Gastroesophageal sphincter (tissue), 4 donors: Measurements from ENCODE around the gene SGMS1. TPM values are rescaled to one million over a fixed set of nuclear protein-coding genes. Genes with fewer than 3 reads are reported as not detected.

Experiments
- ATAC-seq: fragments of 150-250 bp; one replicate; pipeline ENCODE4 v1.9.1; 2016; ENCODE audit warnings: mild to moderate bottlenecking, moderate library complexity
- H3K27ac ChIP-seq, 4 donors: fragments of 200-600 bp; sonication (generic) in 3 of 4; 1 replicate in 3 of 4; 2 replicates in 1 of 4; pipeline ENCODE4 v1.5.1; 2016 to 2019
- H3K27me3 ChIP-seq: fragments of 200-600 bp; sonication (generic); one replicate; pipeline ENCODE4 v1.5.1; 2019
- H3K36me3 ChIP-seq, 2 donors: fragments of 200-600 bp; sonication (generic); one replicate each; pipeline ENCODE4 v1.5.1; 2019; ENCODE audit warnings: control low read depth in 1 of 2
- H3K4me1 ChIP-seq, 3 donors: fragments of 200-600 bp; sonication (generic); 1 replicate in 2 of 3; 2 replicates in 1 of 3; pipeline ENCODE4 v1.5.1; 2016 to 2019; ENCODE audit warnings: control low read depth in 2 of 3
- H3K4me3 ChIP-seq, 2 donors: fragments of 200-600 bp; sonication (generic); one replicate each; pipeline ENCODE4 v1.5.1; 2019; ENCODE audit warnings: mild to moderate bottlenecking in 1 of 2, moderate library complexity in 1 of 2
- H3K9me3 ChIP-seq, 3 donors: fragments of 200-600 bp; sonication (generic); one replicate each; pipeline ENCODE4 v1.5.1; 2017 to 2019; ENCODE audit warnings: control low read depth in 2 of 3
- EP300 ChIP-seq: sonication (generic); formaldehyde crosslinking; IDR thresholded peaks from one replicate; pipeline ENCODE4 v1.6.1; 2017; ENCODE audit warnings: antibody characterized with exemption, mild to moderate bottlenecking
- POLR2A ChIP-seq, 2 donors: fragments of 450-650 bp; IDR thresholded peaks; one replicate each; pipeline ENCODE4 v1.6.1; 2017; ENCODE audit warnings: antibody characterized with exemption in 2 of 2, mild to moderate bottlenecking in 2 of 2, moderate library complexity in 1 of 2
- POLR2AphosphoS5 ChIP-seq: sonication (generic); formaldehyde crosslinking; IDR thresholded peaks from one replicate; pipeline ENCODE4 v1.6.1; 2017; ENCODE audit warnings: antibody characterized with exemption
- WGBS, 2 donors: methylation state at CpG; one replicate each; pipeline ENCODE4 v1.1.5; 2018; ENCODE audit warnings: low coverage in 1 of 2; 5-methylcytosine and 5-hydroxymethylcytosine counted together
- total RNA-seq, 4 donors: library from RNA; depleted of rRNA; stranded (reverse); fragments of >200 nt; gene quantifications; one replicate each; pipeline ENCODE4 v1.1.0, GENCODE V29; 2016
- TF ChIP-seq, protein P1 (sequence below), 4 experiments: fragments of 200-600 bp in 2 of 4; fragments of 450-650 bp in 2 of 4; sonication (generic) in 1 of 4; IDR thresholded peaks; one replicate each; pipeline ENCODE4 v1.5.1; 2017 to 2019; ENCODE audit warnings: antibody characterized with exemption in 4 of 4, mild to moderate bottlenecking in 2 of 4, moderate library complexity in 2 of 4

The SGMS1 gene
- total RNA-seq, 4 donors from 2014 or later = 57.7 to 116 (median 66.1) TPM

DNA sequence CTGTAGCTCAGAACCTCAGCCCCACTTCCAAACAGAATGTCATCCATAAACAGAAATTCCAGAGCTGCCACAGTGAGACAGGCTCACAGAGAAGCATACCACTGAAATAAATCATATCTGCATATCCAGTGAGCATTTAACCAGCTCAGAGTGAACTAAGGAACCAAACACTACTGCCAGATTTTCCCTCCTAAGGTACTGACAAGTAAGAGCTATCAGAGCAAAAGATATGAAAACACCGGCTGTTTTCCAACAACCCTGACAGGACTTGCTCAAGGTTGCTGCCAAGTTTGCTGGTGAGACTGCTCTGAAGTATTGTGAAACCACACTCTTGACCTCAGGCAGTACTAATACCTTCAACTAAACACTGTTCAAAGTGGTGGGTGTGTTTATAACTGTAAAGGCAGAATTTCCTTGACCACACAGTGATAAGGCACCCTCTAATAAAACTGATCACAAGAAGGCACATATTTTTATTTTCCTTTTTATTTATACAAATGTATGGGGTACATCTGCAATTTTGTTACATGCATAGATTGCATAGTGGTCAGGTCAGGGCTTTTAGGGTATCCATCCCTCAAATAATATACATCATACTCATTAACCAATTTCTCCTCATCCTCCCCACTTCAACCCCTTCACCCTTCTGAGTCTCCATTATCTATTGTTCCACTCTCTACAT, 18.3 kb downstream of the SGMS1 start:
- 13 to 50% methylated on average over 1 of the region's 1 CpG for WGBS, 2 donors
- no peak for TF ChIP-seq POLR2A (IDR thresholded peaks at IDR 0.05)
- TF ChIP-seq, protein P1, sequence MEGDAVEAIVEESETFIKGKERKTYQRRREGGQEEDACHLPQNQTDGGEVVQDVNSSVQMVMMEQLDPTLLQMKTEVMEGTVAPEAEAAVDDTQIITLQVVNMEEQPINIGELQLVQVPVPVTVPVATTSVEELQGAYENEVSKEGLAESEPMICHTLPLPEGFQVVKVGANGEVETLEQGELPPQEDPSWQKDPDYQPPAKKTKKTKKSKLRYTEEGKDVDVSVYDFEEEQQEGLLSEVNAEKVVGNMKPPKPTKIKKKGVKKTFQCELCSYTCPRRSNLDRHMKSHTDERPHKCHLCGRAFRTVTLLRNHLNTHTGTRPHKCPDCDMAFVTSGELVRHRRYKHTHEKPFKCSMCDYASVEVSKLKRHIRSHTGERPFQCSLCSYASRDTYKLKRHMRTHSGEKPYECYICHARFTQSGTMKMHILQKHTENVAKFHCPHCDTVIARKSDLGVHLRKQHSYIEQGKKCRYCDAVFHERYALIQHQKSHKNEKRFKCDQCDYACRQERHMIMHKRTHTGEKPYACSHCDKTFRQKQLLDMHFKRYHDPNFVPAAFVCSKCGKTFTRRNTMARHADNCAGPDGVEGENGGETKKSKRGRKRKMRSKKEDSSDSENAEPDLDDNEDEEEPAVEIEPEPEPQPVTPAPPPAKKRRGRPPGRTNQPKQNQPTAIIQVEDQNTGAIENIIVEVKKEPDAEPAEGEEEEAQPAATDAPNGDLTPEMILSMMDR (IDR thresholded peaks at IDR 0.05) = no peak
- TF ChIP-seq EP300 = no peak
- TF ChIP-seq POLR2AphosphoS5 = peak; percentile 90
- Histone ChIP-seq H3K4me3 (no peak overlapping the region), H3K36me3 (no peaks in the 10 kb centered on the region), H3K27ac (peak overlapping the region in 3 of 4 donors; percentile 51 to 71 (median 66)), H3K4me1 (peaks cover 31 to 86% (median 47%) of the 10 kb centered on the region in 3 donors), H3K9me3 (no peaks in the 10 kb centered on the region), H3K27me3 (no peaks in the 10 kb centered on the region)
- peak; percentile 90 for ATAC-seq

DNA sequence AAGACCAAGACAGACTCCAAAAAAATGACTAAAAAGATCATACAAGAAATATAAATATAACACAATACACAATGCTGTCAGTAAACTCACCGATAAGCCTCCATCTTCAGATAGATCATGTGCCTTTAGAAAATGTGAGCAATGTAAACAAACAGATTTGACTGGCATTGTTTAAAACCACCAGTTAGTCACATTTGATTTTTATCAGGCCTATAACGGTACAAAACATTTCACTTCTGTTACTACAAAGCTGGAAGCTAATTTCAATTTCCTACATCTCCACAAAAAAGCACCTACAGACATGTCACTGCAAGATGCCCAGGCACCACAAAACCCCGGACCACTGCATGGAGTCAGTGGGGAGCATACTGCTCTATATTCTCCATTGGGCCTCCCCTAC, 18.9 kb downstream of the SGMS1 start:
- 12 to 19% methylated on average over 3 of the region's 3 CpGs for whole genome bisulfite sequencing, 2 donors
- Histone ChIP-seq H3K27ac (peak overlapping the region in 3 of 4 donors; percentile 51 to 71 (median 66)), H3K4me1 (peaks cover 31 to 86% (median 41%) of the 10 kb centered on the region in 3 donors), H3K36me3 (no peaks in the 10 kb centered on the region), H3K9me3 (no peaks in the 10 kb centered on the region), H3K27me3 (no peaks in the 10 kb centered on the region), H3K4me3 (no peak overlapping the region)
- TF ChIP-seq EP300 (no peak), POLR2AphosphoS5 (no peak), POLR2A (IDR thresholded peaks at IDR 0.05) (no peak)
- TF ChIP-seq, protein P1 (IDR thresholded peaks at IDR 0.05) = no peak
- no peak for ATAC-seq

DNA sequence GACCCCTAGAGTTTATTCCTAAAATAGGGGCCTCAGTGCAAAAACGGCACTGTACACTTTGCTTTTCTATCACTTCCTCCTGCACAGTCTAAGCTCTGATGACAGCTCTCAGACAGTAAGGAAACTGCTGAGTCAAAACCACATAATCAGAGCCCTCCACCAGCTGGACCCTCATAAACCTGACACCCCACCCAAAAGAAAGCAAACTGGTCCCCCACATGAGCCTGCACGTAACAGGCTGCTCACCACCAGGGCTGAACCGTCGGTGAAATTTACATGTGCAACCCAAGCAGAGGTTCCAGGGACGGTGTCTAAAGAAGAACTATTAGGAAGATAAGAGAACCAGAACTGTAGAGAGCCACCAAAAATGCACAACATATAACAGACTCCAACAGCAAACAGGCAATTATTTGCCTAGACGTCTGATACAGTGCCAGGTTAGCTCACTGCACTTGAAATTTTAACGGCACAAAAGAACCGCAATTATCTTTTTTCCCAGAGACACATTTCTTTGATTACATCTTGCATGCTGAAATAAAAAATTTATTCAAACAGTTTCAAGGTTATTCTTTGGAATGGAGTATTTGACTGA, 19.6 kb downstream of the SGMS1 start:
- Histone ChIP-seq H3K36me3 (no peaks in the 10 kb centered on the region), H3K4me1 (peaks cover 31 to 90% (median 39%) of the 10 kb centered on the region in 3 donors), H3K4me3 (no peak overlapping the region), H3K27me3 (no peaks in the 10 kb centered on the region), H3K27ac (peak overlapping the region in 3 of 4 donors; percentile 30 to 71 (median 51)), H3K9me3 (no peaks in the 10 kb centered on the region)
- WGBS, 2 donors = 13 to 26% methylated on average over 4 to 8 of the region's 8 CpGs
- no peak for ATAC-seq
- no peak for TF ChIP-seq EP300
- TF ChIP-seq, protein P1 (IDR thresholded peaks at IDR 0.05) = no peak
- TF ChIP-seq POLR2A (IDR thresholded peaks at IDR 0.05) = no peak
- no peak for TF ChIP-seq POLR2AphosphoS5

DNA sequence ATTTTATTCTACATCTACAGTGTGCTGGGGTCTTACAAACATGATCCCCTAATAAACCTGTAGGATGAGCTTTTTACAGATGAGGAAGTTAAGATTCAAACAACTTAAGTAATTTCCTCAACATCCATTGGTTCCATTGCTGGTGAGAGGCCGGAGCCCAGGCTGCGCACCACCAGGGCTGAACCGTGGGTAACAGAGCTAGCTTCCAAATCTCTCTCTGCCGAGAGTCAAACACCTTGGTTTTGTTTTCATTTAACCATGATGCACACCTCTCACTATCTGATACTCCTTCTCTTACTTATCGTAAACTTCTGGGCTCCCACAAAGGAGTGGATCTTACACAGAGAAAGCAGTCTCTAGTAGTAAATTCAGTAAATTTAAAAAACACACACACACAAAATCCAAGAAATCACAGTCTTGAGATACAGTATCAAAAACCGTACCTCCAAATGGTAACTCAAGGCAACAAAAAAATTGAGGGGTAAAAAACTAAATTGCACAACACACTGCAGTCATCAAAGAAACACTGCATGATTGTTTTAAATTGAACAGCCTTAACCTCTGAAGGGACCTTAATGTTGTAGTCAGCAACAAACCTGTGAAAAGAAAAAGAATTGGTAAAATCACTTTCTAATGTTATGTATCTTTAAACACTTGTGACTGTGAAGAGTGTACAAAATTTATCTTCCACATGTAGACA, 20.5 kb downstream of the SGMS1 start:
- no peaks in the 10 kb centered on the region for H3K36me3 ChIP-seq
- WGBS, 2 donors = 66 to 71% methylated on average over 1 to 6 of the region's 6 CpGs
- no peak for ATAC-seq
- TF ChIP-seq EP300 = no peak
- peak overlapping the region in 3 of 4 donors; percentile 17 to 51 (median 30) for H3K27ac ChIP-seq
- no peaks in the 10 kb centered on the region for H3K27me3 ChIP-seq
- peaks cover 31 to 86% (median 38%) of the 10 kb centered on the region in 3 donors for H3K4me1 ChIP-seq
- H3K9me3 ChIP-seq = no peaks in the 10 kb centered on the region
- H3K4me3 ChIP-seq = no peak overlapping the region

DNA sequence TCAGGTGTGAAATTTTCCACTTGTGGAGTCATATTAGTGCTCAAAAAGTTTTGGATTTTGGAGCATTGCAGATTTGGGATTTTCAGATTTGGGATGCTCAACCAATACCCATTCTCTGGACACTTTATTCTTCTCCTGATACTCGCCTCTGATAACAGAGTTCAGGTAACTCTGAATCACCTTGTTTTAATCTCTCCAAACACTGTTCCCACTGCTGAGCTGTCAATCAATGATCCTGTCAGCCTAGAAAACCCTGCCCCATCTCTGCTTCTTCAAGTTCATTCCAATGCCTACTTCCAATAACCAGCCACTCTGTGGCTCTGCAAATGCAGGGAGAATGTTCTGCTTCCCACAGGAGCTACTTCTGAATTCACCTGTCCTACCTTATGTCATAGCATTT, 21.8 kb downstream of the SGMS1 start:
- TF ChIP-seq, protein P1 (IDR thresholded peaks at IDR 0.05) = no peak
- no peak for TF ChIP-seq EP300
- no peak for TF ChIP-seq POLR2A (IDR thresholded peaks at IDR 0.05)
- TF ChIP-seq POLR2AphosphoS5 = no peak
- H3K4me3 ChIP-seq = no peak overlapping the region
- no peak for ATAC-seq
- peaks cover 26 to 76% (median 27%) of the 10 kb centered on the region in 3 donors for H3K4me1 ChIP-seq
- no peaks in the 10 kb centered on the region for H3K27me3 ChIP-seq
- no peaks in the 10 kb centered on the region for H3K36me3 ChIP-seq
- H3K27ac ChIP-seq = no peak overlapping the region
- 100% methylated on average over 1 of the region's 1 CpG for WGBS, 2 donors
- no peaks in the 10 kb centered on the region for H3K9me3 ChIP-seq
